ENCODE measurements around the gene ADAMTS10. TPM values are rescaled to one million over a fixed set of nuclear protein-coding genes. Genes with fewer than 3 reads are reported as not detected.
"Not testable (repeated sequence)": the region's sequence is repeated elsewhere in the genome, so short reads cannot be mapped to it uniquely, and the experiment has no call there.

ADAMTS10 gene
- total RNA-seq, 1 experiment from 2014 or later = not detected

- ChIA-PET CTCF (no interaction called here), POLR2A (ENCODE audit: unreplicated experiment) (no interaction called here)
- Histone ChIP-seq H3K4me1 (ENCODE audit: insufficient read depth, low read length) (peaks cover 14% of the 10 kb centered on the region), H2AFZ (ENCODE audit: low read length) (no peak overlapping the region; the same call in 1 of the 2 replicates), H3K36me3 (ENCODE audit: low read depth, low read length) (no peaks in the 10 kb centered on the region), H3K9me2 (replicated peaks; ENCODE audit: low read length) (no peaks in the 10 kb centered on the region), H3K79me2 (ENCODE audit: low read length) (no peaks in the 10 kb centered on the region), H3K27ac (ENCODE audit: low read length) (no peak overlapping the region), H3F3A (ENCODE audit: low read length, unreplicated experiment) (no peaks in the 10 kb centered on the region), H4K20me1 (ENCODE audit: low read length) (no peaks in the 10 kb centered on the region), H3K4me3 (ENCODE audit: low read length) (no peak overlapping the region), H3K27me3 (ENCODE audit: low read length) (no peaks in the 10 kb centered on the region), H3K9me3 (ENCODE audit: low read length) (no peaks in the 10 kb centered on the region), H3K9ac (ENCODE audit: low read length) (no peak overlapping the region), H3K4me2 (ENCODE audit: low read length) (no peak overlapping the region)
- ATAC-seq (peak; percentile 7; the same call in 1 of the 2 replicates), DNase-seq (peak; percentile 49)
- no TSS peak for BruUV-seq (replicated peaks)
- intact Hi-C loops (cut with micrococcal nuclease) = no loop called here
- TF ChIP-seq CTCF (conservative IDR thresholded peaks at IDR 0.05; ENCODE audit: low read depth, low read length) (no peak), EZH2 (IDR thresholded peaks at IDR 0.05; ENCODE audit: low read length, unreplicated experiment) (no peak), EZH2phosphoT487 (IDR thresholded peaks at IDR 0.05; ENCODE audit: borderline replicate concordance, low read length) (no peak)
Observed at GRCh38 chr19:8575467-8575997, 35.0 kb downstream of the ADAMTS10 start.

GRCh38 chr19:8574619-8574922 is 35.9 kb downstream of the ADAMTS10 start:
- CTCF ChIA-PET; ATAC-seq; H3K9ac ChIP-seq (ENCODE audit: low read length); H3K9me3 ChIP-seq (ENCODE audit: low read length); H3K36me3 ChIP-seq (ENCODE audit: low read depth, low read length); H3K27ac ChIP-seq (ENCODE audit: low read length); H3K4me2 ChIP-seq (ENCODE audit: low read length); POLR2A ChIA-PET (ENCODE audit: unreplicated experiment); H3F3A ChIP-seq (ENCODE audit: low read length, unreplicated experiment); H4K20me1 ChIP-seq (ENCODE audit: low read length); BruUV-seq (replicated peaks); intact Hi-C loops (cut with micrococcal nuclease); H3K9me2 ChIP-seq (replicated peaks; ENCODE audit: low read length); H3K79me2 ChIP-seq (ENCODE audit: low read length); H3K4me3 ChIP-seq (ENCODE audit: low read length); H2AFZ ChIP-seq (ENCODE audit: low read length); DNase-seq; H3K27me3 ChIP-seq (ENCODE audit: low read length): not testable (repeated sequence)
- peaks cover 18% of the 10 kb centered on the region for H3K4me1 ChIP-seq (ENCODE audit: insufficient read depth, low read length)

GRCh38 chr19:8573316-8573715 is 37.2 kb downstream of the ADAMTS10 start:
- ATAC-seq = no peak
- Histone ChIP-seq H3K4me3 (ENCODE audit: low read length) (no peak overlapping the region), H3F3A (ENCODE audit: low read length, unreplicated experiment) (no peaks in the 10 kb centered on the region), H3K9me3 (ENCODE audit: low read length) (no peaks in the 10 kb centered on the region), H3K9ac (ENCODE audit: low read length) (no peak overlapping the region), H2AFZ (ENCODE audit: low read length) (no peak overlapping the region), H3K79me2 (ENCODE audit: low read length) (no peaks in the 10 kb centered on the region), H3K4me1 (ENCODE audit: insufficient read depth, low read length) (peaks cover 30% of the 10 kb centered on the region), H3K27me3 (ENCODE audit: low read length) (no peaks in the 10 kb centered on the region), H3K27ac (ENCODE audit: low read length) (no peak overlapping the region), H3K9me2 (replicated peaks; ENCODE audit: low read length) (no peaks in the 10 kb centered on the region), H3K36me3 (ENCODE audit: low read depth, low read length) (no peaks in the 10 kb centered on the region), H3K4me2 (ENCODE audit: low read length) (no peak overlapping the region), H4K20me1 (ENCODE audit: low read length) (no peaks in the 10 kb centered on the region)
- intact Hi-C loops (cut with micrococcal nuclease) = no loop called here
- ChIA-PET POLR2A (ENCODE audit: unreplicated experiment) (no interaction called here), CTCF (no interaction called here)
- no peak for DNase-seq
- no peak for TF ChIP-seq EZH2 (IDR thresholded peaks at IDR 0.05; ENCODE audit: low read length, unreplicated experiment)
- no peak for TF ChIP-seq EZH2phosphoT487 (IDR thresholded peaks at IDR 0.05; ENCODE audit: borderline replicate concordance, low read length)
- no peak for TF ChIP-seq CTCF (conservative IDR thresholded peaks at IDR 0.05; ENCODE audit: low read depth, low read length)
- BruUV-seq (replicated peaks) = no TSS peak
